GM21390 (cell line): ENCODE results near the gene MRRF.
"Not testable (repeated sequence)": the region's sequence is repeated elsewhere in the genome, so short reads cannot be mapped to it uniquely, and the experiment has no call there.

Source experiments
- ATAC-seq: cut with Tn5 transposase; IDR thresholded peaks from one replicate; pipeline ENCODE4 v1.9.1; 2021; ENCODE audit not compliant: unreplicated experiment

Gene MRRF

GRCh38 chr9:122330466-122330865 is 65.8 kb downstream of the MRRF start:
- not testable (repeated sequence) for ATAC-seq

GRCh38 chr9:122331523-122331927 is 66.8 kb downstream of the MRRF start:
- no peak for ATAC-seq

- ATAC-seq: no peak
These were observed 67.4 kb downstream of the MRRF start for GRCh38 chr9:122332083-122332482.

GRCh38 chr9:122332644-122333043 is 68.0 kb downstream of the MRRF start:
- no peak for ATAC-seq

- ATAC-seq: no peak
These were observed 68.6 kb downstream of the MRRF start for GRCh38 chr9:122333169-122333808.

GRCh38 chr9:122334916-122335315 is 70.2 kb downstream of the MRRF start:
- ATAC-seq: no peak

- ATAC-seq: no peak
These were observed 71.5 kb downstream of the MRRF start for GRCh38 chr9:122336189-122336588.

GRCh38 chr9:122336866-122337555 is 72.3 kb downstream of the MRRF start:
- ATAC-seq: no peak

- ATAC-seq: no peak
These were observed 72.9 kb downstream of the MRRF start for GRCh38 chr9:122337556-122337929.

- ATAC-seq: no peak
These were observed 73.9 kb downstream of the MRRF start for GRCh38 chr9:122338536-122338935.

GRCh38 chr9:122338994-122339393 is 74.3 kb downstream of the MRRF start:
- no peak for ATAC-seq

- no peak for ATAC-seq
These were observed 74.9 kb downstream of the MRRF start for GRCh38 chr9:122339579-122339978.

- ATAC-seq: no peak
These were observed 75.5 kb downstream of the MRRF start for GRCh38 chr9:122340161-122340560.

GRCh38 chr9:122342323-122343050 is 77.8 kb downstream of the MRRF start:
- no peak for ATAC-seq

- ATAC-seq: no peak
These were observed 82.0 kb downstream of the MRRF start for GRCh38 chr9:122346478-122347347.

- no peak for ATAC-seq
These were observed 82.9 kb downstream of the MRRF start for GRCh38 chr9:122347348-122348287.

GRCh38 chr9:122348288-122348777 is 83.7 kb downstream of the MRRF start:
- ATAC-seq: no peak

- ATAC-seq: no peak
These were observed 84.1 kb downstream of the MRRF start for GRCh38 chr9:122348791-122349190.

- no peak for ATAC-seq
These were observed 84.5 kb downstream of the MRRF start for GRCh38 chr9:122349201-122349600.
